GM19395 (cell line): Measurements from ENCODE around the gene RASGRF2.
"Not testable (repeated sequence)": the region's sequence is repeated elsewhere in the genome, so short reads cannot be mapped to it uniquely, and the experiment has no call there.

ENCODE experiments used
- ATAC-seq: cut with Tn5 transposase; IDR thresholded peaks from one replicate; pipeline ENCODE4 v1.9.1; 2021; ENCODE audit warnings: mild to moderate bottlenecking, moderate library complexity; ENCODE audit not compliant: unreplicated experiment

RASGRF2 gene

DNA sequence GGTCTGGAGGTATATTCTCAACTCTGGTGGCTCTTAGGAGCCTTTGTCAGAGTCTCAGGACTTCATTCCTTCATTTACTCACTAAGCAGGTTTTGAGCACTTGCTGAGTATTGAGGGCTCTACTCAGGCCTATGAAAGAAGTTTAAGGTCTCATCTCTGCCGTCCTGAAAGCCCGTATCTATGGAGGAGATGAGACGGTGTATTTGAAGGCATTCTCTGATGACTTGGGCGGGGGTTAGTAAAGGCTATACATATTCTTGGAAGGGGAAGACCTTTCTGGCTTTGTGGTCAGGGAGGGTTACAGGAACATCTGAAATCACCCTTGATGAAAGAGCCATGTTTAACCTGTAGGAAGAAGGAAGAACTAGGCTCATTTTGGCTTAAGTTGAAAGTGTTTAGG lies 21.9 kb downstream of the RASGRF2 start:
- no peak for ATAC-seq

DNA sequence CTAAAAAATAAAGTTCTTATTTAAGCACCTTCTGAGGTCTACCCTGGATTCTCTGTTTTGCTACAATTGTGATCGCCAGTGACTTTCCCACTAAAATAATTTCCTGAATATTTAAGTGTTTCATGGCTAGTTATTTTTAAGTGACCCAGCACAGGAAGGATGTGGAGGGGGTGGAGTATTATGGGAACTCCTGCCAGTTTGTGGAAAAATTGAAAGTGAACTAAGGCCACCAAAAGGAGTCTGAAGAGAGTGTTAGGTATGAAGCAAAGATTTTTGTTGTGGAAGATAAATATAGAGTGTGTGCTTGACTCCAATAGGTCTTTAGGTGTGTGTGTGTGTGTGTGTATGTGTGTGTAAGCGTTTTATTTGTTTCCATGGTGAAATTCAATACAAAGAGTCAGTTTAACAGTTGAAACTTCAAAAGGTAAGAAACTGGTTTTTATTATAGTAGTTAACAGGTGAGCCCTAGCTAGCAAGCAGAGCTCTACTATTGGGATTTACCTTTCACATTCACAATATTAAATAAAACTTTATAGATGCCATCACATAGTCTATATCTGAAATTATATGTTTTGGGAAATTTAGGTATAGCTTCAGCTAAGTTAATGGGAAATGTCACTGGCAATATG lies 25.6 kb downstream of the RASGRF2 start:
- ATAC-seq = no peak

DNA sequence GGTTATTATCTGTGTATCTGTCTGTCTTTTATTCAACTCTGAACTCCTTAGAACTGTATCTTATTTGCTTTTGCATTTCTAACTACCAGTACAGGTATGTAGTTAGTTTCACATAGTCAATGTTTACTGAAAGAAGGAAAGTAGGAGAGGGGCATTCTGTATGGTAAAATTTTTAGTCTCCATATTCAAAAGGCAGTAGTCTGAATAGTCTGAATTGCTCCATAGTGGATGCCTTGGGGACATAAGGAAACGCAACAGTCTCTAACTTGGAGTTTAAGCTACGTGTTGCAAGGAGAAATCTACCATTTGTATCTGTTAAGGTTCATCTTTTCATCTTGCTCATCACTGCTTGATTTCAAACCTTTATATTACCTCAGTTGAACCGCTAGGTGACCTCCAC lies 26.2 kb downstream of the RASGRF2 start:
- ATAC-seq = no peak

DNA sequence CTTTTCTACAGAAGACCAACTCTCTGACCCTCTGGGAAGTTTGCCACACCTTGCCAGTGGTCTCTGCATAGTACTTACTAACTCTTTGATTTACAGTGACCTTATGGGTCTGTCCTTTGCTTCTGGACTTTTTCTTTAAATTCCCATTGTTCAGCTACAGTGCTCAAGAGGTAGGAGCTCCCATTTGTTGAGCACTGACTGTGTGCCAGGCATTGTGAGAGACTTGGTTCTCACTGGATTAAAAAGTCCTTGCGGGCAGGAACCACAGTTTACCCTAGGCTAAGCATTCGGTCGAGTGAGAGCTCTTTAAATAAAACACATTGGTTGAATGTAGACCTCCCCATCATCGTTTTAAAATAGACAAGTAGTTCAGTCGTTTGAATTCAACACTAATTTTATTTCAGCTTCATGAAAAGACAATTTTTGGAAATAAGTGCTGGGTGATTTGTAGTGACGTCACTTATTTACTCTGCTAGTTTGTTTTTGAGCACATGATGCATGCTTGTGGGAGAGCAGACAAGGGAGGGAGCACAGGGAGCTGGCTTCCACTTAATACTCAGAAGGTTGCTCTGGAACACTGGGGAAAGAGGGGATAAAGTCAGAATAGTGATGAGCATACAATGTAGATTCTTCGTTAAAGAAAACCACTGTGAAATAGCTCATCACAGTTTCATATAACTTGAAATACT lies 27.1 kb downstream of the RASGRF2 start:
- no peak for ATAC-seq

DNA sequence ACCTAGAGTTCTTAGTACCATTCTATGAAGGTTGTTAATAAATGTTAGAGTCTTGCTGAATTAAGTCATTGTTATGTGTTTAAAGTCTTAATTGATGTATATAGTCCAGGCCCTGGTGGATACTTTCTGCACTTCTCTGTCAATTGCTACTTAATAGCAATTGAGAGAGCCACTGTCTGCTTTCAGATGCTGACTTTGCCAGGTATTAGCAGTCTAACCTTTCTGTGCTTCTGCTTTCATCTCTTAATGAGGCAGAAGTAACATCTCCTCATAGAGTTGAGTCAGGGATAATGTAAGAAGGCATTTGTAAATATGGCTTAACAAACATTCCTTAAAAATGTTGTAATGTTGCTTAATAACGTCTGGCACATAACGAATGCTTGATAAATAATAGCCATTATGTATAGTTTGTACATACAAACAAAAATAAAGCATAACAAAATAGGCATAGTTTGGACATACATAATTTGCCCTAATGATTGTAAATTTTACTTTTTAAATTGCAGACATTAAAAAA lies 28.3 kb downstream of the RASGRF2 start:
- ATAC-seq = no peak

DNA sequence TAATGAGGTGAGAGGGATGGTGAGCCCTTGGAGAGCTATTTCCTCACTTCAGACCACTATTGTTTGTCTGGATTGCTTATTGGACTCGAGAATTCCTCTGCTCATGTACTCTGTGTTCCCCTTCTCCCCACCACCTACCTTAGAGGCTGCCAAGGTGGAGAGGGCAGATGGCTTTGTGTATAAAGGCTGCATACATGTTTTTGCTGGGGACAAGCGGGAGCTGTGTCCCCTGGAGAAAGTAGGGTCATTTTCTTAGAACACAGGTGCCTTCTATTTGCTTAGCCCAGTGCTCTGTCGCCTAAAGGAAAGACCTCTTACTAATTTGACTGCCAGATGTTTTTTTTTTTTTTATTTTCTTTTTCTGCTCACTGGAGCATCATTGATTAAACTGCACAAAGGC lies 29.7 kb downstream of the RASGRF2 start:
- ATAC-seq = no peak

DNA sequence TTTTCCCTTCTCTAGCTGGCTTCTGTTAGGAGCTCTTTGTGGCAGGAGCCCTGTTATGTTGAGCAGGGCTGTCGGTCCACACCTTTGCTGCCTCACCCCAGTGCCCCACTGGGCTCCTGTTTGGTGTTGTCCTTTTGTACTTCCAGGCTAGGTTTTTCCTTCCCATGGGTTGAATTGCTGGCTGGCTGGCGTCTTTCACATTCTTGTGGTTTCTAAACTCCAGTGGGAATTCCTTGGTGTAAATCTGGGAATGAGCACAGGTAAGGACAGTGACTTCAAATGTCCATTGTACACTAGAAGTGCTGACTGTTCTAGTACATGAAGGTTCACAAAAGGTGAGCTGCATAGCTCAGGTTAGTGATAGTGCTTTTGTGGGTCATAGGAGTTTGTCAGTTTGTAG lies 30.4 kb downstream of the RASGRF2 start:
- ATAC-seq = no peak

DNA sequence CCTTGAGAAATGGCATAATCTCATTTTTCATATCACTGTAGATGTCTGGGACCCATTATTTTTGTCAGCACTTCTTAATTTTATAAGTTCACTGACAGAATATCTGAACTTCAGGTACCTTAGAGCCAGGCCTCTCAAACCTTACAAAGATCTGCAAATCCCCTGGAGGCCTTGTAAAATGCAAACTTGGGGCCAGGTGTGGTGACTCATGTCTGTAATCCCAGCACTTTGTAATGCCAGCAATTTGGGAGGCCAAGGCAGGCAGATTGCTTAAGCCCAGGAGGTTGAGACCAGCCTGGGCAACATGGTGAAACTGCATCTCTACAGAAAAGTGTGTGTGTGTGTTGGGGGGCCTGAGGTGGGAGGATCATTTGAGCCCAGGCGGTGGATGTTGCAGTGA lies 30.8 kb downstream of the RASGRF2 start:
- ATAC-seq = no peak

DNA sequence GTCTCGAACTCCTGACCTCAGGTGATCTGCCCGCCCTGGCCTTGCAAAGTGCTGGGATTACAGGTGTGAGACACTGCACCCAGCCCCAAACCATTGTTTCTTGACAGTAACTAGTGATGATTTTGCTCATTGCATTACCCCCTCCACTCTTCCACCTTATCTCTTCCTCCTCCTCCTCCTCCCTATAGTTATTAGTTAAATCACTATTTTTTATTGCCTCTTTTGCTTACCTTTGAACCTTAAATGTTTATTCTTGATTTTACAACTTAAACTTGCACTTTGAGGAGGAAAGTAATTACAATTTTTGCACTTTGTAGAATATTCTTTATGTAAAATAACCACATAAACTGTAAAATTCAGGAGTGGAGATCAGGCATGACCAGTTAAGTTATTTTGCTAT lies 35.7 kb downstream of the RASGRF2 start:
- no peak for ATAC-seq

DNA sequence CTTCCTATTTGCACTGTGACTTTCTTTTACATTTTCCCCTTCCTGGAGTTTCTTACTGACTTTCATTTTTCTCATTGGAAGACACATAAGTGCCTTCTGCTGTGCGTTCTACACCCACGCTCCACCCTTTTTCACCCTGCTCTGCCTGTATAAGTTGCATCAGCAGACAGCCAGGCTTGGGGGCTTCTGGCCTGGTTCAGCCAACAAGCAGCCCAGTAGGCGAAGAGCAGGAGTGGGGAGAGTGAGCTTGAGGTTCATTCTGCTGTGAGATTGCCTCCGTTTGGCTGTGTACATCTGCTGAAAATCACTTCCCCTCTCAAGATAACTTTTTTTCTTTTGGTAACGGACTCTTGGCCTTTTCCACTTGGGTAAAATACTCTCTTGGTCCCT lies 38.4 kb downstream of the RASGRF2 start:
- no peak for ATAC-seq

DNA sequence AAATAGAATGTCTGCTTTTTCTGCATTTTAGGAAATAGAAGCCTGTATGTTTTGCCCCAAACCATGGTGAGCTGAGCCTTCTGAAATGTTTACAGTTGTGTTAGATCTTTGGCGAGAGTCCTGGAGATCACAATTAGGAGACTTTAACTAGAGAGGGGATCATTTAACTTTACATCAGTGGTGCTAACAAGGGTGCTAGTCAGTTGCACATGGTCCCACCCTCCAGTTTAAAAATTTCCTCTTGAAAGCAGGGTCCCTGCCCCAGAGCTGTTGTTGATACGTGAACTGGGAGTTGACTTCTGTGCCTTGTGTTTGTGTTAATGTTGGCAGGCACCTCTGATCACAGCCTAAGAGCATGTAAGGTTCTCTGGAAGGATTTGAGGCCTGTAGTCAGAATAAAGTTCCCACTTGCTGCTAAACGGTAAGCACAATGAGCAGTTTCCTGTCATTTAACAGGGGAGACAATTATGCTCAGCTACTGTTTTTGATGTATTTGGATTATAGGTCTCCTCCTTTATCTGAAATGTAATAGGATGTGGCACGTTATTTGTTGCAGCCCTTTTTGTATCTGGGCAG lies 43.7 kb downstream of the RASGRF2 start:
- no peak for ATAC-seq

DNA sequence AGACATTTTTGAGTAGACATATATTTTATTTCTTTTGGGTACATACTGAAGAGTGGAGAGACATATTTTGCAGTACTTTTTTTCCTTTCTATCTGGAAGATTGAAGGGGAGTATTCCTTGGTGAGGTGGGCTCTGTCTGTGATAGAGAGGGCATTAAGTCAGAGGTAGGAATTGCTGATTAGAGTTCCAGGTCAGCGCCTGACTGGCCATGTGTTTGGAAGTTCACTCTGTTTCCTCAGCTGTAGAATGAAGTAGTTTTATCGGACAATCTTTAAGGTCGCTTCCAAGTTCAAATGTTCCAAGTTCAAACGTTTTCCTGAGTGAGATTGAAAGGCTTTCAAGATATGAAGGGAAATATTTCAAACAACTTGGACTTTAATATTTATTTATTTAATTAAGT lies 45.5 kb downstream of the RASGRF2 start:
- ATAC-seq = no peak

DNA sequence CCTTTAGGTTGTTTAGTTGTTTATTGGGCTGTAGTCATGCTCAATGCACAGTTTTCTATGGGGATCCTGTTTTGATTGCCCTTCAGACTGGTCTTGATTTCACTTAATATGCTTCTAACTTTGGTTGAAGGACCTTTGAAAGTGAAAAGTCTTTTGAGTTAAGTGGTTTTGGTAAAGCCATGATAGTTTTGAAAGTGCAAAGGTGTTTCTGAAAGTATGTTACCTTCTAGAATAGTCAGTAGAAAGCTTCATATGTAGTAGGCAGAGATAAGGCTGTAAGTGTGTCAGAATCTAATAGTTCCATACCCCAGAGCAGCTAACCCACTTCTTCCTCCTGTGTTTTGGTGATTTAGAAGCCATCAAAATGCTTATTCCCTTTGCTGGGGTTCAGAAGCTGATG lies 46.1 kb downstream of the RASGRF2 start:
- no peak for ATAC-seq

DNA sequence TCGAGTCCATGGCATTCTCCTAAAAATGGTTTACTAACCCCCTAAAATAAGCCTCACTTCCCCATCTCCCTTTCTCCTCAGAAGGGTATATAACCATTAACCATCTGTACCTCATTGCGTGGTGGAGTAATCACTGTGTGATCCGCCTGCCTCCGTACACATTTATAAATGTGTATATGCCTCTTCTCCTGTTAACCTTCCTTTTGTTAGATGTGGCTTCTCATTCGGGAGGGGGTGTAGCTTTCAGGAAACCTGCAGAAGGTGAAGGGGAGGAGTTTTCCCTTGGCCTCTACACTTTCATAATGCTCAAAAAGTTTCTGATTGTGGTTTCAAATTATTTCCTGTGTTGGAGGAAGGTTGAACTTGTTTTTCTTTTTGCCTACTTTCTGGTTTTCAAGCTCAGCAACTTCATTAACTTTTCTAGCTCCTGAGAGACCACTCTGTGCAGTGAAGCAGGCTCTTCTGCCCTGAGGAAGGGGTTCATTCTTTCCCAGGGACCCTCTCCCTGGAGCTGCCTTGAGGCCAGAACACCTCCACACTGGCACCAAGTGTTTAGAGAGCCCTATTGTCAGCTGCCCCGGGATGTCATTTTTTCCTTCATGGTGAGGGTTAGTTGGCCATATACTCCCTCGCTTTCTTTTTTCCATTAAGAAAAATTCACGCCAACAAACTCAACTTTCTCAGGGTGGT lies 46.9 kb downstream of the RASGRF2 start:
- ATAC-seq = no peak

DNA sequence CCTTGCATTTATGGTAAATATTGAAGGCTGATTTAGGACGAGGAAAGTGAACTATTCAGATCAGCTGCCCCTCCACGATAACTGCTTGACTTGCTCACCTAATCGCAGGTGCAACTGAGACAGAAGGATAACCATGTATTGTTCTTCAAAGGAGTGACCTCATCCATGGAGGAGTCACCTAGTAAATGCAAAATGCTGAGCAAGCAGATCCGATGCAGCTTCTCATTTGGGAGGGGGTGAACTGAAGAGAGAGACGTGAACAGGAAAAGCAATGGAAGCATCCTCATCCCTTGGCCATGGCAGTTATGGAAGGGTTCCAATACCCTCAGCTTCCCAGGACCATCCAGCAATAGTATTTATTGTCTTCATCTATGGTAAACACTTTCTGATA lies 47.5 kb downstream of the RASGRF2 start:
- ATAC-seq = no peak

DNA sequence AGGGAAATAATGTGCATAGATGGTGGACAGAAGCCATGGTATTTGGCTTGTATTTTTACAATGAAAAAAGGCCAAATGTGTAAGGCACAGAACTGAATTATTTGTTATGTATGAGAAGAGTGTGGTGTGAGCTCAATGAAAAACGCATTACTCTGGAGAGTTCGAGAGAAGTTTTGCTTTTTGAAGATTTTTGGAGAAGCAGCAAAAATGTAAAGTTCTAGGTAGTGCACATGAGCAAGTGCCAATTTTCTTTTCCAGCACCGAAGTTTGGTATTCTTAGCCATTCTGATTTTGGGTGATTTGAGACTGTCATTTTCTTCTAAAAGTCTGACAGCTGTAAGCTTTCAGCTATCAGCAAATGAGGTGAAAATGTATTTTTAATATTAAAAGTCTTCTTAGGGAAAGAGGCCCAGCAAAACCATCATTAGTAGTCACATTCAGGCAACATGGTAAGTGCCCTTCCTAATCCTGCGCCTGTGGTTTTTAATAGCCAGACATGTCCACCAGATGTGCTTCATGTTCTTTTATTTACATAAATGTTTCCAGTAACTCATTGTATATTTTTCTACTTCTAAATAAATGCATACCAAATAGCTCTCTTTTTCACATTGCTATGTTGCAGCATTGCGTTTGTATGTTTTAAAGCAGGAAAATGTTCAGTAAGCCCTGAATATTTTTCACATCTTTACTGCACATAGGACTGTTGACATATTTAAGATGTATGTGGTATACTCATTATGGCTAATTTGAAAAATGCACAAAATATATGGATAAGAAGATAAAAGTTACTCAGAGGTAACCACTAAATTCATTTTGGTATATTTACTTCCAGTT lies 50.4 kb downstream of the RASGRF2 start:
- no peak for ATAC-seq

DNA sequence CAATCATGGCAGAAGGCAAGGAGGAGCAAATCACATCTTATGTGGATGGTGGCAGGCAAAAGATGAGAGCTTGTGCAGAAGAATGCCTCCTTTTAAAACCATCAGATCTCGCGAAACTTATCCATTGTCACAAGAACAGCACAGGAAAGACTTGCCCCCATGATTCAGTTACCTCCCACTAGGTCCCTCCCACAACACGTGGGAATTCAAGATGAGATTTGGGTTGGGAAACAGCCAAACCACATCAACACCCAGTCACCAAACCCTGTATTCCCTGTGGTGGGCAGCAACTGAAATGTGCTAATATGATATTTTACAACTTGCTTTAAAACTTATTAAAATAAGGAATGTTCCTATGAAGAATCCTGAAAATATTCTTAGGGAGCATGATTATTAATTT lies 54.2 kb downstream of the RASGRF2 start:
- ATAC-seq = no peak

DNA sequence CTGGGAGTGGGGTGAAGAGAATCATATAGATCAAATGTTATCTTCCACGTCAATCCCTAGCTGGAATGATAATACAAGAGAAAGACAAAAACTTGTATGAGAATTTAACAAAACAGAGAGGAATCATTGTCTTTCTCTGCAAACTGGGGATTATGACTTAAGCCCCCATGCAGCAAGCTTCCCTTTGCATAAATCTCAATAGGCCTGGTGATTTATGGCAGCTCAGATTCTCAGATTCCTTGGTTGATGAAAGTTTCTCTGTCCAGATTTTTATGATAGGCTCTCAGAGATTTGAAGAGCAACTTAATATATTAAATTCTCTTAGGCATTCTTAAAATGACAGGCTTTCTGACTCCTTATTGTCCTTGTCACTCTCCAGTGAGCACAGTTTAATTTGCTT lies 56.0 kb downstream of the RASGRF2 start:
- no peak for ATAC-seq

DNA sequence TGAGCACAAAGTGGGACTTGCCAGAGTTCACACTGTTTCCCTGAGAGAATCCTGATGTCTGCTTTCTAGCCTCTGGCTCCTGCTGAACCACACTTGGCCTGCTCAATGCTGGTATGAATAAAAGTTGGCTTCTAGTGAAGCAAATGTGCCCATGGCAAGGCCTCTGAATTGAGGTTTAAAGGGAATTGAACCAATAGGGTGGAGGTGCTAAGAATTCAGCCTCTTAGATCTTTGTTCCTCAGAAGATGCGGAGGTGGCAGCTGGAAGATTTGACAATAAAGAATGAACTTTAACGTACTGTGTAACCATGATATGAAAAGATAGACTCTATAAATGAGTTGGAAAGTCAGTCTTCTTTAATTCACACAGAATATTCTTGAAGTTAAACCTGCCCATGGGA lies 57.2 kb downstream of the RASGRF2 start:
- no peak for ATAC-seq

DNA sequence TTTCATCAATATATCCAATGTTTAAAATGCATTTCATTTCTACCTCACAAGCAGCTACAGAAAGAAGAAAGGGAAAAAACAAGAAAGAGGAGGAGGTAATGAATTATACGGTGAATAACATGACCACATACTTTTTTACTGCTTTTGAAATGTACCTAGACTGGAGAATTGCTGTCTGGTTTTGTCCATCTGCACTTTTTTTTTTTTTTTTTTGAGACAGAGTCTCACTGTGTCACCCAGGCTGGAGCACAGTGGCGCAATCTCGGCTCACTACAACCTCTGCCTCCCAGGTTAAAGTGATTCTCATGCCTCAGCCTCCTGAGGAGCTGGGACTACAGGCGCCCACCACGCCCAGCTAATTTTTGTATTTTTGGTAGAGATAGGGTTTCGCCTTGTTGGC lies 58.4 kb downstream of the RASGRF2 start:
- ATAC-seq = not testable (repeated sequence)

DNA sequence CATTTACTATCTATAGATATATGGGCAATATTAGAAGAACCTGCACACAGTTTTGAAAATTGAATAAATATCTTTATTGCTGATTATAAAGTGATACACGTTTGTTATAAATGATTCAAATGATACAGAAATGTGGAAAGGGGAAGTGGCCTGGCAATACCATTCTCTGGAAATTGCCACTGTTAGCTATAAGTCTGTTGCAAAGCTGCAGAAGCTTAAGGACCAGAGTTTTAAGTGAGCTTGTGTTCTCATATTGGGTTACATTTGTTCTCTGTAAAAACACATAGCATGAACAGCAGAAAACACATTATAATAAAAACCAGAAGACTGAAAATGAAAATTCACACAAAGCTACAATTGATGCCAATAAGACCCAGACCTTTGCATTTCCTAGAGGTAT lies 59.6 kb downstream of the RASGRF2 start:
- ATAC-seq = no peak
